K562 (cell line): ENCODE data around the gene KRT33A. TPM values are rescaled to one million over a fixed set of nuclear protein-coding genes. Genes with fewer than 3 reads are reported as not detected.

Source experiments
- ATAC-seq: fragments of 200-7000 bp; cut with Tn5 transposase; 3 replicates; pipeline ENCODE4 v1.9.1; 2020; ENCODE audit warnings: moderate library complexity
- BruUV-seq: library from RNA; stranded (reverse); fragments of 400-500 nt; replicated peaks from 2 replicates; lab custom pipeline; 2021; lab: Mats Ljungman, UMichigan
- CTCF ChIA-PET: fragments of 300-600 bp; formaldehyde crosslinking; extraction: SDS; loops from one replicate; lab custom pipeline; 2021; ENCODE audit warnings: low intra/inter-chr PET ratio; lab: Yijun Ruan, JAX
- POLR2A ChIA-PET: fragments of 300-600, 350-650 bp; sonication (Branson Sonifier 250); formaldehyde crosslinking; extraction: SDS; loops from one replicate; lab custom pipeline; 2021; ENCODE audit warnings: antibody characterized with exemption, inconsistent platforms; lab: Yijun Ruan, JAX
- DNase-seq, 4 experiments: peaks; one replicate each; pipeline versions ENCODE4 v3.0.0 to v3.0.0-alpha.2; 2011 to 2018; ENCODE audit warnings: low spot score in 3 of 4, mixed read lengths in 3 of 4; ENCODE audit errors: extremely low read depth in 1 of 4
- FAIRE-seq: peaks from 2 replicates; lab custom pipeline; 2011; peaks lifted over from hg19 to GRCh38; lab: Jason Lieb, UNC
- H2AFZ ChIP-seq: 2 replicates; pipeline ENCODE4 v1.6.0; 2011; ENCODE audit warnings: low read depth, low read length, control low read depth, inconsistent platforms
- H3K27ac ChIP-seq: fragments of 200-600 bp; 3 replicates; pipeline ENCODE4 v1.8.0; 2011; ENCODE audit warnings: low read depth, mild to moderate bottlenecking, control low read depth, inconsistent platforms, low read length, moderate library complexity, mixed read lengths; ENCODE audit errors: extremely low read depth
- H3K27me3 ChIP-seq, 2 experiments: fragments of 300-600 bp in 1 of 2; 2 replicates in 1 of 2; 3 replicates in 1 of 2; pipeline versions ENCODE4 v1.6.0 to v1.8.0; 2011; ENCODE audit warnings: inconsistent platforms in 2 of 2, low read length in 2 of 2, mild to moderate bottlenecking in 1 of 2, mixed read lengths in 1 of 2, moderate library complexity in 1 of 2; ENCODE audit not compliant: control insufficient read depth in 2 of 2, insufficient read depth in 2 of 2
- H3K36me3 ChIP-seq: fragments of 300-600 bp; 3 replicates; pipeline ENCODE4 v1.8.0; 2011; ENCODE audit warnings: mild to moderate bottlenecking, low read length, inconsistent platforms; ENCODE audit not compliant: control insufficient read depth, insufficient read depth
- H3K4me1 ChIP-seq, 2 experiments: fragments of 200-600 bp in 1 of 2; replicated peaks in 1 of 2; 2 replicates in 1 of 2; 3 replicates in 1 of 2; pipeline versions ENCODE4 v1.5.1 to v1.8.0; 2011; ENCODE audit warnings: inconsistent platforms in 2 of 2, low read length in 2 of 2, mild to moderate bottlenecking in 1 of 2, mixed read lengths in 1 of 2, moderate library complexity in 1 of 2; ENCODE audit not compliant: control insufficient read depth in 2 of 2, insufficient read depth in 2 of 2
- H3K4me2 ChIP-seq: 2 replicates; pipeline ENCODE4 v1.6.1; 2011; ENCODE audit warnings: low read length, control low read depth, inconsistent platforms, mixed read lengths; ENCODE audit not compliant: insufficient read depth
- H3K4me3 ChIP-seq: fragments of 200-600 bp; sonication (generic), shearing (Covaris generic); 2 replicates; pipeline ENCODE4 v1.5.1; 2016; ENCODE audit warnings: control low read depth, inconsistent platforms
- H3K79me2 ChIP-seq: fragments of 200-600 bp; 3 replicates; pipeline ENCODE4 v1.8.0; 2011; ENCODE audit warnings: low read length, inconsistent platforms; ENCODE audit not compliant: control insufficient read depth, insufficient read depth
- H3K9ac ChIP-seq, 2 experiments: 2 replicates each; pipeline versions ENCODE4 v1.6.0 to v1.6.1; 2011; ENCODE audit warnings: low read depth in 2 of 2, low read length in 2 of 2, control low read depth in 1 of 2, inconsistent platforms in 1 of 2, mild to moderate bottlenecking in 1 of 2, mixed read lengths in 1 of 2; ENCODE audit not compliant: insufficient read depth in 1 of 2
- H3K9me1 ChIP-seq: one replicate; pipeline ENCODE4 v1.6.0; 2011; ENCODE audit warnings: inconsistent platforms, mild to moderate bottlenecking, low read length, moderate library complexity; ENCODE audit not compliant: control insufficient read depth, insufficient read depth
- H3K9me3 ChIP-seq: replicated peaks from 2 replicates; pipeline ENCODE4 v1.5.1; 2011; ENCODE audit warnings: low read depth, low read length, inconsistent platforms; ENCODE audit not compliant: control insufficient read depth, insufficient read depth
- H4K20me1 ChIP-seq: replicated peaks from 2 replicates; pipeline ENCODE4 v1.6.1; 2011; ENCODE audit warnings: low read length, inconsistent platforms, mixed read lengths; ENCODE audit not compliant: control insufficient read depth, insufficient read depth
- ATF7 ChIP-seq: fragments of 450-650 bp; IDR thresholded peaks from 2 replicates; pipeline ENCODE4 v1.7.1; 2014; ENCODE audit warnings: mild to moderate bottlenecking, moderate library complexity
- CBFA2T2 ChIP-seq: fragments of 450-650 bp; conservative IDR thresholded peaks from 2 replicates; pipeline ENCODE4 v1.6.1; 2017; ENCODE audit warnings: mild to moderate bottlenecking
- CHD1 ChIP-seq: fragments of 200-600 bp; sonication (generic); IDR thresholded peaks from one replicate; pipeline ENCODE4 v1.6.1; 2012; ENCODE audit warnings: mild to moderate bottlenecking, moderate library complexity, low read length, inconsistent platforms
- EHMT2 ChIP-seq: fragments of 450-650 bp; IDR thresholded peaks from 2 replicates; pipeline ENCODE4 v1.6.1; 2018; ENCODE audit warnings: antibody characterized with exemption
- HMG20A ChIP-seq: fragments of 450-650 bp; formaldehyde crosslinking; conservative IDR thresholded peaks from 2 replicates; pipeline ENCODE4 v1.4.0; 2020; ENCODE audit warnings: mild to moderate bottlenecking, mixed read lengths
- MIER1 ChIP-seq: fragments of 450-650 bp; IDR thresholded peaks from 2 replicates; pipeline ENCODE4 v1.6.1; 2016; ENCODE audit warnings: antibody characterized with exemption, mild to moderate bottlenecking, low read depth
- NCOA6 ChIP-seq: fragments of 450-650 bp; IDR thresholded peaks from 2 replicates; pipeline ENCODE4 v1.6.1; 2017; ENCODE audit warnings: mild to moderate bottlenecking
- NEUROD1 ChIP-seq: fragments of 150-350 bp; IDR thresholded peaks from 2 replicates; pipeline ENCODE4 v1.6.1; 2014; ENCODE audit warnings: borderline replicate concordance, low read length, low read depth; ENCODE audit not compliant: partially characterized antibody
- XRCC5 ChIP-seq: fragments of 200-400 bp; formaldehyde crosslinking; IDR thresholded peaks from 2 replicates; pipeline ENCODE4 v1.6.1; 2017; ENCODE audit warnings: low read depth, mild to moderate bottlenecking, low read length
- WGBS: fragments of 100-300 bp; shearing (Covaris generic); methylation state at CpG from one replicate; pipeline ENCODE4 v1.1.6; 2016; ENCODE audit warnings: low coverage, mixed read lengths; ENCODE audit not compliant: insufficient coverage; ENCODE audit errors: missing lambda C conversion rate; 5-methylcytosine and 5-hydroxymethylcytosine counted together
- in situ Hi-C: fragments of 300-500 bp; cut with MboI; formaldehyde crosslinking; loops from 4 replicates; pipeline ENCODE4 v1.15.0; 2018; ENCODE audit warnings: inconsistent platforms, mixed read lengths
- intact Hi-C: fragments of 100-400 bp; cut with micrococcal nuclease; formaldehyde crosslinking; loops from 2 replicates; pipeline ENCODE4 v1.14.2; 2022
- polyA plus RNA-seq, 8 experiments: library from polyadenylated mRNA; depleted of rRNA in 4 of 8; stranded (reverse) in 5 of 8; unstranded in 3 of 8; fragments of >200 nt; fragmentation: Nextera tagmentation in 2 of 8; fragmentation: Illumina TruSeq in 1 of 8; extraction: Ambion mirVana in 2 of 8; extraction: Trizol in 1 of 8; gene quantifications; 2 replicates each; pipeline versions ENCODE4 v1.2.1 to v1.2.3, GENCODE V29; 2011 to 2014; ENCODE audit warnings: inconsistent platforms in 1 of 8, missing spikeins in 1 of 8
- total RNA-seq, 7 experiments: library from RNA; depleted of rRNA in 6 of 7; stranded (reverse); fragments of >200 nt in 6 of 7; fragmentation: Illumina TruSeq in 2 of 7; extraction: Trizol in 2 of 7; gene quantifications; 2 replicates each; pipeline versions ENCODE4 v1.2.1 to v1.2.3, GENCODE V29; 2011 to 2021; ENCODE audit warnings: low replicate concordance in 1 of 7
- TF ChIP-seq, protein P1 (sequence below): IDR thresholded peaks from 2 replicates; pipeline ENCODE4 v1.6.1; 2012; ENCODE audit warnings: low read depth, low read length, improper control_type of control experiment, borderline replicate concordance
- TF ChIP-seq, protein P2 (sequence below): fragments of 150-350 bp; conservative IDR thresholded peaks from 2 replicates; pipeline ENCODE4 v1.6.1; 2014; ENCODE audit warnings: low read length

KRT33A gene
- total and polyA plus RNA-seq, 9 of the 15 experiments (the other 6 are each of a cell fraction or from before 2014, with no cell fraction given), result not detected

DNA sequence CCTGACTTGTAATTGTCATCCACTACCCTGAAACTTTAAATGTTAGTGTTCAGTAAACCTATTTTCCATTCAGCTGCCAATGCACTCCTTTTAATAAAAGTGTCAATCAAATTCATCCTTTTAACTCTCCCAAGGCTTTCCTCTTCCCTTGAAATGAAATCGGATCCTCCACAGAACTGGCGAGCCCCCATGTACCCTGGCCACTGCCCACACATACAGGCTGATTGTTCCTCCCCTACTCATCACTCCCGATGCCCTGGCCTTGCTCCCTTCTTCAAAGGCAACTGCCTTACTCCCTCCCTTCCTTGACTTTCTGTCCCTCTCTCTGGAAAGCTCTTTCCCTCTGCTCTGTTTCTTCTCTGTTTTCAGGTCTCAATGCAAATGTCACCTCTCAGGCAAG is 7.6 kb downstream of the KRT33A start:
- DNase-seq, result no peak
- in situ Hi-C loops, result no loop called here
- intact Hi-C loops, result no loop called here

DNA sequence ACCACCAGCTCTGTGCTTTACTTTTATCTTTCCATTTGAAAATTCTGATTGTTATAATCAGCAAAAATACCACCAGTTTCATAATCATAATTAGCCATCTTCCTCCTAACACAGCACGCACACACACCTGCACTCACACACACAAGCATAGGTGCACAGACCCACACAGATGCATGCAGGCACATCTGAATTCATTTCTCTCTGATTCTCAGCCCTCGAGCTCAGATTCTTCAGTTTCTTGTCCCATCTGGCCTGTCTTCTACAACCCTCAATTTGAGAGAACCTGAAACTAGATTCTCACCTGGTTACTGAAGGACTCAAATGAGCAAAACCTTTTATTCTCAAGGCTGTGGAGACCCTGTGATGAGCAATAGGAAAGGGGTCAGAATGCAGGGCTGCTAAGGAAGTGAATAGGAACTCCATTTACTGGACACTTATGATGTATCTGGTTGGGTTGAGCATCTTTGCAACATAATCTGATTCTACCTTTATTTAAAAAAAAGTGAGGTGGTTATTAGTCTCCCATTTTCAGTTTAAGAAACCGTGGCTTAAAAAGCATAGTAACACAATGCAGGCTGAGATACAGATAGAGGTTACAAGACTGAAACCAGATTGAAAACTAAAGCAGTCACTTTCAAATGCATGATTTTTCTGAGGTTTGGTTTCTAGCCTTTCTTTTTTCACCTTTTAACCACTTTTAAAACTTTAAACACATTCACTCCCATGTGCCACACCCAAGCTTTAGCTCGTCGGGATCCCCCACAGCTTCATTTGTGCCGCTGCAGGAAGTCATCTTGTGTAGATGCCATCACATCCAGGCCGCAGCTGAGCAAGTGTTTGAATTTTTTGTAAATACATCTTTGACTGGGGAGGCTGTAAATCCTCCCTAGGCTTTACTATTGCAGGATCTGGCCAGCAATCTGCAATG is 9.4 kb downstream of the KRT33A start:
- no peak for ATAC-seq
- no peaks in the 10 kb centered on the region for H4K20me1 ChIP-seq
- H3K9me1 ChIP-seq, result no peaks in the 10 kb centered on the region
- no peak overlapping the region for H3K4me2 ChIP-seq
- in situ Hi-C loops (no loop called here), intact Hi-C loops (no loop called here)
- POLR2A ChIA-PET, result interaction anchor here (0.6 kb wide), 1 partner anchor 143 kb away, joined by 3 read pairs; no protein-coding TSS in a partner anchor
- no peaks in the 10 kb centered on the region for H3K79me2 ChIP-seq
- H2AFZ ChIP-seq, result no peak overlapping the region
- H3K27me3 ChIP-seq, result no peaks in the 10 kb centered on the region
- CTCF ChIA-PET, result no interaction called here
- no peaks in the 10 kb centered on the region for H3K36me3 ChIP-seq
- no peaks in the 10 kb centered on the region for H3K4me1 ChIP-seq
- DNase-seq, result no peak
- no peak overlapping the region for H3K9ac ChIP-seq
- BruUV-seq, result no TSS peak
- H3K27ac ChIP-seq, result no peak overlapping the region
- FAIRE-seq, result no peak
- no peak overlapping the region for H3K4me3 ChIP-seq
- H3K9me3 ChIP-seq, result no peaks in the 10 kb centered on the region
- WGBS, result 0% methylated on average over 7 of the region's 7 CpGs
- TF ChIP-seq XRCC5 (no peak), EHMT2 (no peak), CHD1 (no peak), ATF7 (no peak), NCOA6 (no peak), HMG20A (CRISPR knock-in tag) (no peak), MIER1 (no peak), NEUROD1 (no peak)
- TF ChIP-seq, protein P1, sequence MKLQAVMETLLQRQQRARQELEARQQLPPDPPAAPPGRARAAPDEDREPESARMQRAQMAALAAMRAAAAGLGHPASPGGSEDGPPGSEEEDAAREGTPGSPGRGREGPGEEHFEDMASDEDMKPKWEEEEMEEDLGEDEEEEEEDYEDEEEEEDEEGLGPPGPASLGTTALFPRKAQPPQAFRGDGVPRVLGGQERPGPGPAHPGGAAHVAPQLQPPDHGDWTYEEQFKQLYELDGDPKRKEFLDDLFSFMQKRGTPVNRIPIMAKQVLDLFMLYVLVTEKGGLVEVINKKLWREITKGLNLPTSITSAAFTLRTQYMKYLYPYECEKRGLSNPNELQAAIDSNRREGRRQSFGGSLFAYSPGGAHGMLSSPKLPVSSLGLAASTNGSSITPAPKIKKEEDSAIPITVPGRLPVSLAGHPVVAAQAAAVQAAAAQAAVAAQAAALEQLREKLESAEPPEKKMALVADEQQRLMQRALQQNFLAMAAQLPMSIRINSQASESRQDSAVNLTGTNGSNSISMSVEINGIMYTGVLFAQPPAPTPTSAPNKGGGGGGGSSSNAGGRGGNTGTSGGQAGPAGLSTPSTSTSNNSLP, result no peak
- TF ChIP-seq, protein P2, sequence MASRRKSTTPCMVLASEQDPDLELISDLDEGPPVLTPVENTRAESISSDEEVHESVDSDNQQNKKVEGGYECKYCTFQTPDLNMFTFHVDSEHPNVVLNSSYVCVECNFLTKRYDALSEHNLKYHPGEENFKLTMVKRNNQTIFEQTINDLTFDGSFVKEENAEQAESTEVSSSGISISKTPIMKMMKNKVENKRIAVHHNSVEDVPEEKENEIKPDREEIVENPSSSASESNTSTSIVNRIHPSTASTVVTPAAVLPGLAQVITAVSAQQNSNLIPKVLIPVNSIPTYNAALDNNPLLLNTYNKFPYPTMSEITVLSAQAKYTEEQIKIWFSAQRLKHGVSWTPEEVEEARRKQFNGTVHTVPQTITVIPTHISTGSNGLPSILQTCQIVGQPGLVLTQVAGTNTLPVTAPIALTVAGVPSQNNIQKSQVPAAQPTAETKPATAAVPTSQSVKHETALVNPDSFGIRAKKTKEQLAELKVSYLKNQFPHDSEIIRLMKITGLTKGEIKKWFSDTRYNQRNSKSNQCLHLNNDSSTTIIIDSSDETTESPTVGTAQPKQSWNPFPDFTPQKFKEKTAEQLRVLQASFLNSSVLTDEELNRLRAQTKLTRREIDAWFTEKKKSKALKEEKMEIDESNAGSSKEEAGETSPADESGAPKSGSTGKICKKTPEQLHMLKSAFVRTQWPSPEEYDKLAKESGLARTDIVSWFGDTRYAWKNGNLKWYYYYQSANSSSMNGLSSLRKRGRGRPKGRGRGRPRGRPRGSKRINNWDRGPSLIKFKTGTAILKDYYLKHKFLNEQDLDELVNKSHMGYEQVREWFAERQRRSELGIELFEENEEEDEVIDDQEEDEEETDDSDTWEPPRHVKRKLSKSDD, result no peak

More for the DNA sequence above, 7.6 kb downstream of the KRT33A start:
- ATAC-seq, result no peak
- H4K20me1 ChIP-seq, result no peaks in the 10 kb centered on the region
- no peaks in the 10 kb centered on the region for H3K9me1 ChIP-seq
- H3K79me2 ChIP-seq, result no peaks in the 10 kb centered on the region
- 0% methylated on average over 3 of the region's 3 CpGs for WGBS
- no peaks in the 10 kb centered on the region for H3K36me3 ChIP-seq
- H3K4me2 ChIP-seq, result no peak overlapping the region
- H3K4me3 ChIP-seq, result no peak overlapping the region
- BruUV-seq, result no TSS peak
- FAIRE-seq, result no peak
- ChIA-PET POLR2A (interaction anchor here (0.7 kb wide), 1 partner anchor 960 kb away, joined by 3 read pairs; no protein-coding TSS in a partner anchor), CTCF (no interaction called here)
- no peak overlapping the region for H3K9ac ChIP-seq
- no peak for TF ChIP-seq CBFA2T2
- H3K9me3 ChIP-seq, result no peaks in the 10 kb centered on the region
- H3K4me1 ChIP-seq, result no peaks in the 10 kb centered on the region
- no peak overlapping the region for H3K27ac ChIP-seq
- H3K27me3 ChIP-seq, result no peaks in the 10 kb centered on the region
- H2AFZ ChIP-seq, result no peak overlapping the region
